H9 (cell line): Measurements from ENCODE around the gene NHLRC4. TPM values are rescaled to one million over a fixed set of nuclear protein-coding genes. Genes with fewer than 3 reads are reported as not detected.

Source experiments
- DNase-seq: peaks from one replicate; pipeline ENCODE4 v3.0.0-alpha.2; 2017
- H2AFZ ChIP-seq: one replicate; pipeline ENCODE4 v1.6.1; 2013; ENCODE audit warnings: mild to moderate bottlenecking, low read length, control low read depth, moderate library complexity
- H2AK5ac ChIP-seq: 2 replicates; pipeline ENCODE4 v1.6.1; 2013; ENCODE audit warnings: low read length, control low read depth, mixed read lengths; ENCODE audit not compliant: insufficient read length
- H2BK120ac ChIP-seq: one replicate; pipeline ENCODE4 v1.6.1; 2013; ENCODE audit warnings: low read depth, mild to moderate bottlenecking, low read length, control low read depth, inconsistent platforms; ENCODE audit not compliant: poor library complexity, severe bottlenecking
- H2BK12ac ChIP-seq: 2 replicates; pipeline ENCODE4 v1.6.1; 2013; ENCODE audit warnings: low read length, control low read depth, mixed read lengths, low read depth; ENCODE audit not compliant: insufficient read length
- H2BK15ac ChIP-seq: 2 replicates; pipeline ENCODE4 v1.6.1; 2013; ENCODE audit warnings: low read depth, low read length, control low read depth
- H2BK20ac ChIP-seq: one replicate; pipeline ENCODE4 v1.6.1; 2013; ENCODE audit warnings: low read depth, mild to moderate bottlenecking, low read length, control low read depth, inconsistent platforms; ENCODE audit not compliant: poor library complexity, severe bottlenecking
- H2BK5ac ChIP-seq: 2 replicates; pipeline ENCODE4 v1.6.1; 2013; ENCODE audit warnings: low read length, control low read depth, mixed read lengths; ENCODE audit not compliant: insufficient read length
- H3K14ac ChIP-seq: 2 replicates; pipeline ENCODE4 v1.6.1; 2013; ENCODE audit warnings: low read length, control low read depth; ENCODE audit not compliant: insufficient read depth
- H3K18ac ChIP-seq: 2 replicates; pipeline ENCODE4 v1.6.1; 2013; ENCODE audit warnings: low read depth, mild to moderate bottlenecking, mixed read lengths, low read length, control low read depth; ENCODE audit not compliant: insufficient read length
- H3K23ac ChIP-seq: 2 replicates; pipeline ENCODE4 v1.6.1; 2013; ENCODE audit warnings: low read length, control low read depth, mixed read lengths, low read depth; ENCODE audit not compliant: insufficient read length
- H3K23me2 ChIP-seq: 2 replicates; pipeline ENCODE4 v1.6.1; 2013; ENCODE audit warnings: low read depth, mild to moderate bottlenecking, mixed read lengths, low read length, control low read depth; ENCODE audit not compliant: insufficient read length, poor library complexity, severe bottlenecking
- H3K27ac ChIP-seq: 2 replicates; pipeline ENCODE4 v1.5.1; 2013; ENCODE audit warnings: low read length, control low read depth, mixed read lengths, low read depth; ENCODE audit not compliant: insufficient read length
- H3K27me3 ChIP-seq: 2 replicates; pipeline ENCODE4 v1.6.1; 2013; ENCODE audit warnings: low read length, control low read depth, inconsistent platforms; ENCODE audit not compliant: insufficient read depth
- H3K4ac ChIP-seq: 2 replicates; pipeline ENCODE4 v1.6.1; 2013; ENCODE audit warnings: low read depth, mild to moderate bottlenecking, control low read depth, inconsistent platforms, low read length, moderate library complexity
- H3K4me1 ChIP-seq: 2 replicates; pipeline ENCODE4 v1.6.1; 2013; ENCODE audit warnings: low read length, control low read depth, inconsistent platforms; ENCODE audit not compliant: insufficient read depth
- H3K4me2 ChIP-seq: 2 replicates; pipeline ENCODE4 v1.6.1; 2013; ENCODE audit warnings: low read length, control low read depth, mixed read lengths; ENCODE audit not compliant: insufficient read length, insufficient read depth
- H3K56ac ChIP-seq: 2 replicates; pipeline ENCODE4 v1.6.1; 2013; ENCODE audit warnings: low read depth, mild to moderate bottlenecking, mixed read lengths, low read length, control low read depth; ENCODE audit not compliant: insufficient read length
- H3K79me1 ChIP-seq: 2 replicates; pipeline ENCODE4 v1.6.1; 2013; ENCODE audit warnings: low read depth, mild to moderate bottlenecking, moderate library complexity, low read length, control low read depth, inconsistent platforms; ENCODE audit not compliant: insufficient read depth, poor library complexity, severe bottlenecking
- H3K79me2 ChIP-seq: 2 replicates; pipeline ENCODE4 v1.6.1; 2013; ENCODE audit warnings: low read length, control low read depth, inconsistent platforms; ENCODE audit not compliant: insufficient read depth
- H3K9ac ChIP-seq: 2 replicates; pipeline ENCODE4 v1.6.1; 2013; ENCODE audit warnings: low read length, control low read depth, mixed read lengths; ENCODE audit not compliant: insufficient read length; ENCODE audit errors: extremely low read depth
- H3K9me3 ChIP-seq: one replicate; pipeline ENCODE4 v1.6.1; 2013; ENCODE audit warnings: low read depth, low read length, inconsistent platforms; ENCODE audit not compliant: control insufficient read depth
- H3T11ph ChIP-seq: one replicate; pipeline ENCODE4 v1.6.1; 2013; ENCODE audit warnings: mild to moderate bottlenecking, low read length, control low read depth, inconsistent platforms
- H4K20me1 ChIP-seq: one replicate; pipeline ENCODE4 v1.6.1; 2013; ENCODE audit not compliant: control insufficient read depth, insufficient read length, insufficient read depth
- H4K5ac ChIP-seq: 2 replicates; pipeline ENCODE4 v1.6.1; 2013; ENCODE audit warnings: low read depth, mild to moderate bottlenecking, mixed read lengths, low read length, control low read depth; ENCODE audit not compliant: insufficient read length
- H4K8ac ChIP-seq: replicated peaks from 2 replicates; pipeline ENCODE4 v1.6.1; 2013; ENCODE audit warnings: low read length, control low read depth, mixed read lengths, low read depth; ENCODE audit not compliant: insufficient read length
- H4K91ac ChIP-seq: 2 replicates; pipeline ENCODE4 v1.6.1; 2013; ENCODE audit warnings: low read depth, mild to moderate bottlenecking, moderate library complexity, mixed read lengths, low read length, control low read depth; ENCODE audit not compliant: insufficient read length
- H3K27ac Mint-ChIP-seq, 3 experiments: 2 replicates in 2 of 3; 3 replicates in 1 of 3; pipeline ENCODE4 v1.8.0; 2020 to 2021; ENCODE audit warnings: mixed read lengths in 3 of 3, mild to moderate bottlenecking in 1 of 3, moderate library complexity in 1 of 3
- H3K27me3 Mint-ChIP-seq: 2 replicates; pipeline ENCODE4 v1.8.0; 2021; ENCODE audit warnings: low read depth, mild to moderate bottlenecking, moderate library complexity, mixed read lengths
- H3K36me3 Mint-ChIP-seq, 3 experiments: 2 replicates in 2 of 3; 3 replicates in 1 of 3; pipeline ENCODE4 v1.8.0; 2020 to 2021; ENCODE audit warnings: low read depth in 3 of 3, mixed read lengths in 3 of 3; ENCODE audit not compliant: insufficient read depth in 1 of 3
- H3K4me1 Mint-ChIP-seq, 2 experiments: 2 replicates each; pipeline ENCODE4 v1.8.0; 2020; ENCODE audit warnings: mixed read lengths in 2 of 2
- H3K4me3 Mint-ChIP-seq, 2 experiments: 2 replicates in 1 of 2; 3 replicates in 1 of 2; pipeline ENCODE4 v1.8.0; 2020 to 2021; ENCODE audit warnings: mild to moderate bottlenecking in 2 of 2, mixed read lengths in 2 of 2, moderate library complexity in 1 of 2
- H3K9me3 Mint-ChIP-seq, 2 experiments: 2 replicates in 1 of 2; 3 replicates in 1 of 2; pipeline ENCODE4 v1.8.0; 2020; ENCODE audit warnings: mild to moderate bottlenecking in 2 of 2, mixed read lengths in 2 of 2, moderate library complexity in 1 of 2
- CTCF ChIP-seq: fragments of 200-600 bp; sonication (generic); conservative IDR thresholded peaks from 3 replicates; pipeline ENCODE4 v1.8.0; 2021; ENCODE audit warnings: antibody characterized with exemption, mild to moderate bottlenecking
- WGBS: extraction: QIAGEN DNeasy Blood & Tissue Kit; methylation state at CpG from one replicate; pipeline ENCODE4 v1.1.7; 2013; ENCODE audit warnings: missing lambda C conversion rate, low lambda C conversion rate, mixed read lengths; ENCODE audit not compliant: insufficient read length; ENCODE audit errors: extremely low coverage; 5-methylcytosine and 5-hydroxymethylcytosine counted together
- total RNA-seq: library from RNA; stranded (reverse); gene quantifications from 2 replicates; pipeline ENCODE4 v1.2.1, GENCODE V29; 2021

Gene NHLRC4
- total RNA-seq, 1 experiment from 2014 or later = 0.42 TPM

GRCh38 chr16:582218-582613 lies 15.4 kb downstream of the NHLRC4 start:
- no peak overlapping the region for H3K9ac ChIP-seq

More at GRCh38 chr16:582218-582613, 15.4 kb downstream of the NHLRC4 start:
- no peak overlapping the region for H4K8ac ChIP-seq
- no peaks in the 10 kb centered on the region for H3K23me2 ChIP-seq
- no peak for DNase-seq
- H3T11ph ChIP-seq = no peak overlapping the region
- H3K79me2 ChIP-seq = no peaks in the 10 kb centered on the region
- no peak overlapping the region for H3K27ac ChIP-seq
- H3K23ac ChIP-seq = no peak overlapping the region
- no peak overlapping the region for H2BK20ac ChIP-seq
- Mint-ChIP-seq H3K27ac (no peak overlapping the region), H3K4me3 (no peak overlapping the region), H3K36me3 (no peaks in the 10 kb centered on the region; a peak in 1 of 7 replicates), H3K4me1 (peaks cover 4 to 14% of the 10 kb centered on the region in 2 experiments), H3K9me3 (no peaks in the 10 kb centered on the region), H3K27me3 (peaks cover 23% of the 10 kb centered on the region)
- H3K14ac ChIP-seq = no peak overlapping the region
- H3K4me1 ChIP-seq = no peaks in the 10 kb centered on the region; the same call in 1 of the 2 replicates
- no peak overlapping the region for H2BK15ac ChIP-seq
- no peak overlapping the region for H2BK12ac ChIP-seq
- no peaks in the 10 kb centered on the region for H4K20me1 ChIP-seq
- no peak overlapping the region for H2AK5ac ChIP-seq
- H3K79me1 ChIP-seq = no peaks in the 10 kb centered on the region
- H3K4me2 ChIP-seq = no peak overlapping the region
- no peak overlapping the region for H2AFZ ChIP-seq
- no peaks in the 10 kb centered on the region for H3K9me3 ChIP-seq
- peaks cover 7% of the 10 kb centered on the region; the same call in 1 of the 2 replicates for H3K27me3 ChIP-seq
- no peak; the same call in 2 of the 3 replicates for TF ChIP-seq CTCF
- no peak overlapping the region for H4K91ac ChIP-seq
- no peak overlapping the region for H2BK120ac ChIP-seq
- H3K56ac ChIP-seq = no peak overlapping the region
- no peak overlapping the region for H3K18ac ChIP-seq
- no peak overlapping the region for H3K4ac ChIP-seq
- no peak overlapping the region for H2BK5ac ChIP-seq
- H4K5ac ChIP-seq = no peak overlapping the region
- no CpG with 5 or more reads among the region's 18 CpGs for WGBS
